IMR-90 (cell line): Measurements from ENCODE around the gene RPN2. TPM values are rescaled to one million over a fixed set of nuclear protein-coding genes. Genes with fewer than 3 reads are reported as not detected.

Source experiments
- ATAC-seq: fragments of 200-7000 bp; cut with Tn5 transposase; 2 replicates; pipeline ENCODE4 v1.9.1; 2020; ENCODE audit warnings: low read depth, mild to moderate bottlenecking, moderate library complexity
- BruUV-seq: library from RNA; stranded (reverse); fragments of 400-500 nt; replicated peaks from 2 replicates; lab custom pipeline; 2021; lab: Mats Ljungman, UMichigan
- CTCF ChIA-PET: fragments of 300-600 bp; formaldehyde crosslinking; extraction: SDS; loops from one replicate; lab custom pipeline; 2021; ENCODE audit warnings: antibody characterized with exemption; lab: Yijun Ruan, JAX
- POLR2A ChIA-PET: fragments of 300-600 bp; sonication (Branson Sonifier 250); formaldehyde crosslinking; loops from one replicate; lab custom pipeline; 2022; ENCODE audit warnings: antibody characterized with exemption; ENCODE audit not compliant: unreplicated experiment; lab: Charles Lee
- DNase-seq: peaks from one replicate; pipeline ENCODE4 v3.0.0; 2013
- H2AFZ ChIP-seq: replicated peaks from 2 replicates; pipeline ENCODE3; 2013; ENCODE audit warnings: low read length, mild to moderate bottlenecking; ENCODE audit not compliant: poor library complexity
- H2AK5ac ChIP-seq: 2 replicates; pipeline ENCODE4 v1.6.1; 2013; ENCODE audit warnings: low read depth, low read length, inconsistent platforms
- H2AK9ac ChIP-seq: replicated peaks from 2 replicates; pipeline ENCODE3; 2013; ENCODE audit warnings: mild to moderate bottlenecking, low read depth, low read length, moderate library complexity; ENCODE audit not compliant: poor library complexity
- H2BK120ac ChIP-seq: 2 replicates; pipeline ENCODE4 v1.6.1; 2013; ENCODE audit warnings: low read depth, low read length, inconsistent platforms
- H2BK15ac ChIP-seq: 3 replicates; pipeline ENCODE4 v1.6.1; 2013; ENCODE audit warnings: low read depth, low read length, inconsistent platforms
- H2BK20ac ChIP-seq: 2 replicates; pipeline ENCODE4 v1.6.1; 2013; ENCODE audit warnings: low read depth, mild to moderate bottlenecking, inconsistent platforms, low read length, moderate library complexity
- H2BK5ac ChIP-seq: 2 replicates; pipeline ENCODE4 v1.6.1; 2013; ENCODE audit warnings: mild to moderate bottlenecking, low read depth, low read length, inconsistent platforms; ENCODE audit not compliant: poor library complexity, severe bottlenecking
- H3K14ac ChIP-seq: replicated peaks from 2 replicates; pipeline ENCODE4 v1.6.1; 2013; ENCODE audit warnings: low read depth, low read length, inconsistent platforms
- H3K18ac ChIP-seq: 2 replicates; pipeline ENCODE4 v1.6.1; 2013; ENCODE audit warnings: low read depth, low read length, control low read depth
- H3K23ac ChIP-seq: 2 replicates; pipeline ENCODE4 v1.6.1; 2013; ENCODE audit warnings: low read depth, low read length, inconsistent platforms
- H3K27ac ChIP-seq: 2 replicates; pipeline ENCODE4 v1.5.1; 2013; ENCODE audit warnings: mild to moderate bottlenecking, control low read depth, low read length; ENCODE audit not compliant: insufficient read depth
- H3K27me3 ChIP-seq: 2 replicates; pipeline ENCODE4 v1.6.1; 2013; ENCODE audit warnings: low read length; ENCODE audit not compliant: control insufficient read depth, insufficient read depth
- H3K36me3 ChIP-seq: 2 replicates; pipeline ENCODE4 v1.6.1; 2013; ENCODE audit warnings: low read length, mixed read lengths; ENCODE audit not compliant: control insufficient read depth, insufficient read depth
- H3K4ac ChIP-seq: 2 replicates; pipeline ENCODE4 v1.6.1; 2013; ENCODE audit warnings: low read depth, low read length, inconsistent platforms
- H3K4me1 ChIP-seq: 2 replicates; pipeline ENCODE4 v1.6.1; 2013; ENCODE audit warnings: low read length, mixed read lengths; ENCODE audit not compliant: control insufficient read depth, insufficient read depth
- H3K4me2 ChIP-seq: 2 replicates; pipeline ENCODE4 v1.6.1; 2013; ENCODE audit warnings: low read depth, mild to moderate bottlenecking, control low read depth, low read length, moderate library complexity
- H3K4me3 ChIP-seq: 2 replicates; pipeline ENCODE4 v1.5.1; 2013; ENCODE audit warnings: low read depth, mild to moderate bottlenecking, control low read depth, low read length, moderate library complexity; ENCODE audit not compliant: insufficient read depth
- H3K56ac ChIP-seq: 2 replicates; pipeline ENCODE4 v1.6.1; 2013; ENCODE audit warnings: low read length, inconsistent platforms; ENCODE audit not compliant: insufficient read depth; ENCODE audit errors: extremely low read depth
- H3K79me1 ChIP-seq, 2 experiments: 2 replicates each; pipeline ENCODE4 v1.6.1; 2013; ENCODE audit warnings: low read length in 2 of 2, inconsistent platforms in 1 of 2, low read depth in 1 of 2
- H3K9ac ChIP-seq: 2 replicates; pipeline ENCODE4 v1.6.1; 2013; ENCODE audit warnings: low read depth, low read length, control low read depth
- H3K9me1 ChIP-seq: 2 replicates; pipeline ENCODE4 v1.6.1; 2013; ENCODE audit warnings: low read length, inconsistent platforms; ENCODE audit not compliant: insufficient read depth
- H3K9me3 ChIP-seq: 2 replicates; pipeline ENCODE4 v1.6.1; 2013; ENCODE audit warnings: low read length; ENCODE audit not compliant: control insufficient read depth, insufficient read depth
- H4K20me1 ChIP-seq: 2 replicates; pipeline ENCODE4 v1.6.1; 2013; ENCODE audit warnings: low read length, inconsistent platforms; ENCODE audit not compliant: insufficient read depth
- H4K5ac ChIP-seq: 2 replicates; pipeline ENCODE4 v1.6.1; 2013; ENCODE audit warnings: mild to moderate bottlenecking, low read depth, low read length, control low read depth
- H4K8ac ChIP-seq, 2 experiments: 2 replicates each; pipeline ENCODE4 v1.6.1; 2013; ENCODE audit warnings: low read depth in 2 of 2, low read length in 2 of 2, control low read depth in 1 of 2, inconsistent platforms in 1 of 2
- H4K91ac ChIP-seq: 2 replicates; pipeline ENCODE4 v1.6.1; 2013; ENCODE audit warnings: low read depth, low read length, inconsistent platforms; ENCODE audit not compliant: insufficient read depth
- CTCF ChIP-seq: conservative IDR thresholded peaks from 2 replicates; pipeline ENCODE4 v1.5.1; 2012; ENCODE audit warnings: mild to moderate bottlenecking, low read depth, low read length, improper control_type of control experiment
- MAFK ChIP-seq: IDR thresholded peaks from 2 replicates; pipeline ENCODE4 v1.6.1; 2012; ENCODE audit warnings: low read depth, low read length, improper control_type of control experiment
- MXI1 ChIP-seq: IDR thresholded peaks from 2 replicates; pipeline ENCODE4 v1.6.1; 2012; ENCODE audit warnings: low read depth, mild to moderate bottlenecking, low read length, moderate library complexity, borderline replicate concordance
- WGBS, 2 experiments: methylation state at CpG; one replicate each; pipeline versions ENCODE4 v1.1.5 to v1.1.7; 2013; ENCODE audit warnings: missing lambda C conversion rate in 2 of 2; ENCODE audit not compliant: insufficient read length in 1 of 2; ENCODE audit errors: extremely low coverage in 2 of 2; 5-methylcytosine and 5-hydroxymethylcytosine counted together
- dilution Hi-C: fragments of 300-500 bp; cut with HindIII; formaldehyde crosslinking; loops from one replicate; pipeline ENCODE4 v1.14.3; 2018; ENCODE audit warnings: low sequenced_read_pairs; ENCODE audit not compliant: unreplicated experiment
- in situ Hi-C: fragments of 300-500 bp; cut with MboI; formaldehyde crosslinking; loops from 3 replicates; pipeline ENCODE4 v1.14.3; 2019; ENCODE audit warnings: low sequenced_read_pairs, inconsistent platforms, mixed read lengths
- intact Hi-C: fragments of 100-400 bp; cut with micrococcal nuclease; formaldehyde crosslinking; loops from 2 replicates; pipeline ENCODE4 v1.10.0; 2022
- polyA plus RNA-seq, 3 experiments: library from polyadenylated mRNA; depleted of rRNA; stranded (reverse); fragments of >200 nt; gene quantifications; 2 replicates each; pipeline ENCODE4 v1.2.3, GENCODE V29; 2012; ENCODE audit warnings: low replicate concordance in 1 of 3
- total RNA-seq: library from RNA; depleted of rRNA; stranded (reverse); fragments of >200 nt; gene quantifications from 2 replicates; pipeline ENCODE4 v1.2.3, GENCODE V29; 2012

RPN2 gene
- total and polyA plus RNA-seq, 2 of the 4 experiments (the other 2 are of a cell fraction): 305 to 481 TPM

DNA sequence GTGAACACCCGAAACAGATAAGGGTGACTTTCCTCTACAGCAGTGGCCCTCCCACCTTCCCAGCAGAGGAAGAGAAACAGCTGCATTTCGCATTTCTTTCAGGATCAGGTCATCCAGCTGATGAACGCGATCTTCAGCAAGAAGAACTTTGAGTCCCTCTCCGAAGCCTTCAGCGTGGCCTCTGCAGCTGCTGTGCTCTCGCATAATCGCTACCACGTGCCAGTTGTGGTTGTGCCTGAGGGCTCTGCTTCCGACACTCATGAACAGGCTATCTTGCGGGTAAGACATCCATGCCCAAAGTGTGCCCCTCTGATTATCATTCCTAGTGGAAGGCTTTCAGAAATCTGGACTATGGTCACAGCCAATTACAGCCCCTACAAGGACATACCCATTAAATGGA lies 28.0 kb downstream of the RPN2 start:
- H4K8ac ChIP-seq: no peak overlapping the region
- TF ChIP-seq CTCF: no peak
- no peak for TF ChIP-seq MXI1
- no peak for TF ChIP-seq MAFK
- peaks cover 20% of the 10 kb centered on the region for H3K9me1 ChIP-seq
- in situ Hi-C loops: loop anchor here (10.0 kb wide), 1 partner anchor 178 kb away; no protein-coding TSS in a partner anchor
- dilution Hi-C loops: no loop called here
- H2AFZ ChIP-seq: no peak overlapping the region
- no peak overlapping the region for H2BK20ac ChIP-seq
- no peak overlapping the region for H2BK15ac ChIP-seq
- no peak overlapping the region for H2AK5ac ChIP-seq
- no peaks in the 10 kb centered on the region for H3K27me3 ChIP-seq
- H3K36me3 ChIP-seq: peaks cover 49% of the 10 kb centered on the region
- no peak overlapping the region for H4K5ac ChIP-seq
- H3K79me1 ChIP-seq: peaks cover 31 to 44% of the 10 kb centered on the region in 2 experiments
- POLR2A ChIA-PET: no interaction called here
- ATAC-seq (no peak), DNase-seq (no peak)
- H4K91ac ChIP-seq: no peak overlapping the region
- H3K4ac ChIP-seq: no peak overlapping the region
- H3K4me3 ChIP-seq: no peak overlapping the region
- H2BK5ac ChIP-seq: no peak overlapping the region
- no peak overlapping the region for H3K23ac ChIP-seq
- no peak overlapping the region for H3K14ac ChIP-seq
- no peak overlapping the region for H3K18ac ChIP-seq
- BruUV-seq: no TSS peak
- intact Hi-C loops: no loop called here
- H2BK120ac ChIP-seq: no peak overlapping the region
- H3K9ac ChIP-seq: no peak overlapping the region
- H4K20me1 ChIP-seq: peaks cover 14% of the 10 kb centered on the region
- 89% methylated on average over 4 of the region's 11 CpGs; no CpG with 5 or more reads in 1 of the 2 experiments for WGBS, 2 experiments
- CTCF ChIA-PET: no interaction called here
- H3K27ac ChIP-seq: no peak overlapping the region
- H3K9me3 ChIP-seq: no peaks in the 10 kb centered on the region
- no peak overlapping the region for H2AK9ac ChIP-seq
- no peak overlapping the region for H3K56ac ChIP-seq
- H3K4me1 ChIP-seq: peaks cover 3% of the 10 kb centered on the region
- no peak overlapping the region for H3K4me2 ChIP-seq
